ENCODE results near the gene UBXN11.

Gene UBXN11

DNA sequence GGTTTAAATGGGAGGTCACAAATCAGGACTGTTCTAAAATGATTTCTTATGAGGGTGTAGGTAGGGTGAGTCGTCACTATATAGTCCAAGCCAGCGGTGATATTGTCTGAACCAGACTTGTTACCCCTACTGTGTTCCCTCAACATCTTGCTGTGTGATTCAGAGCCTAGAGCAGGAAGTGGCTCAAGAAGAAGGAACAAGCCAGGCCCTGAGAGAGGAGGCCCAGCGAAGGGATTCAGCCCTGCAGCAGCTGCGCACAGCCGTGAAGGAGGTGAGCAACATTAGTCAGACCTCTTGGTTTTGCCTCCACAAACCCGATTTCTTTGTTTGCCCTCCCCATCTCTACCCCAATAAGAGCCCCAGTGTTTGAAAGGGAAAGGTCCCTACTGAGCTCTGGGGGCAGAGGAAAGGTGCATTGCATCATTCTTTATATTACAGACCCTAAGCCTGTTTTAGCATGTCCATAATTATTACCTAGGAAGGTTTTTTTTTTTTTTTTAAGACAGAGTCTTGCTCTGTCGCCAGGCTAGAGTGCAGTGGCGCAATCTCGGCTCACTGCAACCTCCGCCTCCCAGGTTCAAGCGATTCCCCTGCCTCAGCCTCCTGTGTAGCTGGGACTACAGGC lies 31.5 kb downstream of the UBXN11 start:
- Histone ChIP-seq H4K20me1 (ENCODE audit: insufficient read depth, low read length, poor library complexity, severe bottlenecking) (no peaks in the 10 kb centered on the region), H3K4me1 (ENCODE audit: insufficient read depth, low read length, poor library complexity, severe bottlenecking) (peaks cover 39% of the 10 kb centered on the region), H3K36me3 (ENCODE audit: insufficient read depth, low read length) (peaks cover 76% of the 10 kb centered on the region), H3K4me3 (ENCODE audit: low read length, poor library complexity, severe bottlenecking) (no peak overlapping the region), H3K9me2 (replicated peaks; ENCODE audit: low read depth, low read length) (no peaks in the 10 kb centered on the region), H3K27me3 (ENCODE audit: insufficient read depth, low read length, poor library complexity, severe bottlenecking) (no peaks in the 10 kb centered on the region), H3F3A (ENCODE audit: low read depth) (no peaks in the 10 kb centered on the region), H2AFZ (ENCODE audit: low read length) (no peak overlapping the region), H3K4me2 (ENCODE audit: low read depth, low read length, poor library complexity, severe bottlenecking) (no peak overlapping the region), H3K9me3 (ENCODE audit: insufficient read depth, low read depth, low read length) (no peaks in the 10 kb centered on the region), H3K9ac (ENCODE audit: low read depth, low read length, poor library complexity, severe bottlenecking) (no peak overlapping the region), H3K79me2 (ENCODE audit: insufficient read depth, low read length) (peaks cover 22% of the 10 kb centered on the region)
- TF ChIP-seq CTCF (conservative IDR thresholded peaks at IDR 0.05; ENCODE audit: low read length) (no peak), EZH2phosphoT487 (IDR thresholded peaks at IDR 0.05; ENCODE audit: borderline replicate concordance) (no peak)

DNA sequence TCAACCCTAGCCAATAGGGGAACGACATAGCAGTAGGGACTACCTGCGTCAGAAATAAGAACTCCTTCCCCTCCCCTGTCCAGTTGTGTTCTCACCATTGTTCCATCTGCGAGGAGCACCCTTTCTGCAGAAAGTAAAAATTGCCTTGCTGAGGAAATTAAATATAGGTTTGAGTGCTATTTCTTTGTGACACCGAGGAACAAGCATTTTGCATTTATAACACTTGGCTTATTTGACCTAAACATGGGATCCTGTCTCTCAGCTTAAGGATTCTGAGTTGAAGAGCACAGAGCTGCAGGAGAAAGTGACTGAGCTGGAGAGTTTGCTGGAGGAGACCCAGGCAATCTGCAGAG lies 37.3 kb downstream of the UBXN11 start:
- Histone ChIP-seq H3K79me2 (ENCODE audit: insufficient read depth, low read length) (no peaks in the 10 kb centered on the region), H3K9me3 (ENCODE audit: insufficient read depth, low read depth, low read length) (peaks cover 3% of the 10 kb centered on the region; the same call in 1 of the 2 replicates), H4K20me1 (ENCODE audit: insufficient read depth, low read length, poor library complexity, severe bottlenecking) (no peaks in the 10 kb centered on the region), H3K9ac (ENCODE audit: low read depth, low read length, poor library complexity, severe bottlenecking) (no peak overlapping the region), H3K9me2 (replicated peaks; ENCODE audit: low read depth, low read length) (no peaks in the 10 kb centered on the region), H3K27me3 (ENCODE audit: insufficient read depth, low read length, poor library complexity, severe bottlenecking) (no peaks in the 10 kb centered on the region), H3F3A (ENCODE audit: low read depth) (no peaks in the 10 kb centered on the region), H3K4me3 (ENCODE audit: low read length, poor library complexity, severe bottlenecking) (no peak overlapping the region), H3K4me1 (ENCODE audit: insufficient read depth, low read length, poor library complexity, severe bottlenecking) (no peaks in the 10 kb centered on the region), H3K36me3 (ENCODE audit: insufficient read depth, low read length) (peaks cover 91% of the 10 kb centered on the region; the same call in 1 of the 2 replicates), H2AFZ (ENCODE audit: low read length) (no peak overlapping the region), H3K4me2 (ENCODE audit: low read depth, low read length, poor library complexity, severe bottlenecking) (no peak overlapping the region)
- TF ChIP-seq EZH2phosphoT487 (IDR thresholded peaks at IDR 0.05; ENCODE audit: borderline replicate concordance) (no peak), CTCF (conservative IDR thresholded peaks at IDR 0.05; ENCODE audit: low read length) (no peak)

- Histone ChIP-seq H3K27me3 (ENCODE audit: insufficient read depth, low read length, poor library complexity, severe bottlenecking) (no peaks in the 10 kb centered on the region), H3K9me2 (replicated peaks; ENCODE audit: low read depth, low read length) (no peaks in the 10 kb centered on the region), H3K4me2 (ENCODE audit: low read depth, low read length, poor library complexity, severe bottlenecking) (no peak overlapping the region), H3K4me1 (ENCODE audit: insufficient read depth, low read length, poor library complexity, severe bottlenecking) (no peaks in the 10 kb centered on the region), H4K20me1 (ENCODE audit: insufficient read depth, low read length, poor library complexity, severe bottlenecking) (no peaks in the 10 kb centered on the region), H3K9ac (ENCODE audit: low read depth, low read length, poor library complexity, severe bottlenecking) (no peak overlapping the region), H3K9me3 (ENCODE audit: insufficient read depth, low read depth, low read length) (peaks cover 3% of the 10 kb centered on the region; the same call in 1 of the 2 replicates), H3K79me2 (ENCODE audit: insufficient read depth, low read length) (no peaks in the 10 kb centered on the region), H3K36me3 (ENCODE audit: insufficient read depth, low read length) (peaks cover 95% of the 10 kb centered on the region; the same call in 1 of the 2 replicates), H3F3A (ENCODE audit: low read depth) (no peaks in the 10 kb centered on the region), H3K4me3 (ENCODE audit: low read length, poor library complexity, severe bottlenecking) (no peak overlapping the region), H2AFZ (ENCODE audit: low read length) (no peak overlapping the region)
- TF ChIP-seq CTCF (conservative IDR thresholded peaks at IDR 0.05; ENCODE audit: low read length) (no peak), EZH2phosphoT487 (IDR thresholded peaks at IDR 0.05; ENCODE audit: borderline replicate concordance) (no peak)
Observed at GRCh38 chr1:26268290-26269197, 37.9 kb downstream of the UBXN11 start.

Data from Loucy (cell line).